Naive thymus-derived CD8-positive, alpha-beta T cell (primary cell): ENCODE results near the gene ASAP3. TPM values are rescaled to one million over a fixed set of nuclear protein-coding genes. Genes with fewer than 3 reads are reported as not detected.

ENCODE experiments used
- ATAC-seq, 2 donors: fragments of 150-1000 bp; cut with Tn5 transposase in 1 of 2; sonication (Bioruptor Pico), chemical (Tn5 transposase) in 1 of 2; 1 replicate in 1 of 2; 2 replicates in 1 of 2; pipeline ENCODE4 v1.10.0; 2021; ENCODE audit warnings: mild to moderate bottlenecking in 2 of 2, moderate library complexity in 2 of 2
- POLR2A ChIA-PET: fragments of 350-600 bp; sonication (Branson Sonifier 250); formaldehyde crosslinking; loops from one replicate; lab custom pipeline; 2021; ENCODE audit warnings: antibody characterized with exemption; lab: Charles Lee
- DNase-seq, 10 donors: peaks; one replicate each; pipeline versions ENCODE4 v3.0.0 to v3.0.0-alpha.2; 2020 to 2022
- H3K27ac Mint-ChIP-seq, 10 donors: one replicate each; pipeline ENCODE4 v1.8.0; 2020 to 2022; ENCODE audit warnings: mild to moderate bottlenecking in 10 of 10, mixed read lengths in 10 of 10, moderate library complexity in 4 of 10, inconsistent platforms in 1 of 10
- H3K27me3 Mint-ChIP-seq, 5 donors: one replicate each; pipeline ENCODE4 v1.8.0; 2021 to 2022; ENCODE audit warnings: mixed read lengths in 5 of 5
- H3K36me3 Mint-ChIP-seq, 3 donors: one replicate each; pipeline ENCODE4 v1.8.0; 2020 to 2022; ENCODE audit warnings: mixed read lengths in 3 of 3, mild to moderate bottlenecking in 2 of 3, inconsistent platforms in 1 of 3
- H3K4me1 Mint-ChIP-seq, 4 donors: one replicate each; pipeline ENCODE4 v1.8.0; 2021 to 2022; ENCODE audit warnings: mixed read lengths in 4 of 4
- H3K4me3 Mint-ChIP-seq, 10 donors: one replicate each; pipeline ENCODE4 v1.8.0; 2020 to 2022; ENCODE audit warnings: mild to moderate bottlenecking in 10 of 10, mixed read lengths in 10 of 10, moderate library complexity in 6 of 10, inconsistent platforms in 1 of 10
- H3K9me3 Mint-ChIP-seq, 9 donors: one replicate each; pipeline ENCODE4 v1.8.0; 2020 to 2022; ENCODE audit warnings: mixed read lengths in 9 of 9, mild to moderate bottlenecking in 3 of 9, inconsistent platforms in 1 of 9, moderate library complexity in 1 of 9
- polyA plus RNA-seq, 3 donors: library from polyadenylated mRNA; unstranded; fragments of 300-500 nt; fragmentation: Illumina TruSeq; gene quantifications; one replicate each; pipeline ENCODE4 v1.2.3, GENCODE V29; 2021
- total RNA-seq, 8 experiments: library from RNA in 2 of 8; stranded (reverse) in 2 of 8; gene quantifications; one replicate each; pipeline ENCODE4 v1.2.3 and lab custom pipeline; 2021 to 2026

ASAP3 gene
- total and polyA plus RNA-seq, 5 experiments from 2014 or later: 0.61 to 2.5 (median 1.2) TPM

GRCh38 chr1:23450894-23451293 is 33.1 kb downstream of the ASAP3 start:
- DNase-seq: no peak
- no peaks in the 10 kb centered on the region for H3K9me3 Mint-ChIP-seq
- peaks cover 0 to 8% (median 7%) of the 10 kb centered on the region in 5 donors for H3K27me3 Mint-ChIP-seq
- H3K27ac Mint-ChIP-seq: no peak overlapping the region
- POLR2A ChIA-PET: interaction anchor here (0.6 kb wide), 1 partner anchor 109 kb away, joined by 10 read pairs; no protein-coding TSS in a partner anchor
- peaks cover 14 to 20% (median 15%) of the 10 kb centered on the region in 4 donors for H3K4me1 Mint-ChIP-seq
- no peak for ATAC-seq
- no peak overlapping the region for H3K4me3 Mint-ChIP-seq
- H3K36me3 Mint-ChIP-seq: no peaks in the 10 kb centered on the region

GRCh38 chr1:23449958-23450357 is 34.0 kb downstream of the ASAP3 start:
- Mint-ChIP-seq H3K4me3 (no peak overlapping the region), H3K9me3 (no peaks in the 10 kb centered on the region), H3K4me1 (peaks cover 11 to 20% (median 14%) of the 10 kb centered on the region in 4 donors), H3K27me3 (peaks cover 0 to 4% (median 0%) of the 10 kb centered on the region in 5 donors), H3K36me3 (no peaks in the 10 kb centered on the region), H3K27ac (no peak overlapping the region)
- POLR2A ChIA-PET: no interaction called here
- ATAC-seq (no peak), DNase-seq (no peak)

GRCh38 chr1:23449306-23449705 is 34.7 kb downstream of the ASAP3 start:
- H3K9me3 Mint-ChIP-seq: no peaks in the 10 kb centered on the region
- POLR2A ChIA-PET: no interaction called here
- H3K27me3 Mint-ChIP-seq: no peaks in the 10 kb centered on the region
- no peaks in the 10 kb centered on the region for H3K36me3 Mint-ChIP-seq
- no peak overlapping the region for H3K4me3 Mint-ChIP-seq
- ATAC-seq (no peak), DNase-seq (no peak)
- no peak overlapping the region for H3K27ac Mint-ChIP-seq
- peaks cover 11 to 20% (median 14%) of the 10 kb centered on the region in 4 donors for H3K4me1 Mint-ChIP-seq

- Mint-ChIP-seq H3K27me3 (no peaks in the 10 kb centered on the region), H3K4me1 (peaks cover 11 to 20% (median 14%) of the 10 kb centered on the region in 4 donors), H3K4me3 (no peak overlapping the region), H3K27ac (no peak overlapping the region), H3K36me3 (no peaks in the 10 kb centered on the region), H3K9me3 (no peaks in the 10 kb centered on the region)
- POLR2A ChIA-PET: no interaction called here
- DNase-seq: no peak
- no peak for ATAC-seq
These were observed 35.1 kb downstream of the ASAP3 start for GRCh38 chr1:23448846-23449245.

GRCh38 chr1:23446661-23447310 is 37.2 kb downstream of the ASAP3 start:
- POLR2A ChIA-PET: interaction anchor here (1.5 kb wide), 1 partner anchor 25 kb away, joined by 4 read pairs; no protein-coding TSS in a partner anchor

GRCh38 chr1:23444596-23445390 is 39.2 kb downstream of the ASAP3 start:
- Mint-ChIP-seq H3K27me3 (peaks cover 0 to 2% (median 0%) of the 10 kb centered on the region in 5 donors), H3K4me3 (no peak overlapping the region), H3K36me3 (no peaks in the 10 kb centered on the region), H3K9me3 (no peaks in the 10 kb centered on the region), H3K27ac (peak overlapping the region in 1 of 10 donors; percentile 19), H3K4me1 (no peaks in the 10 kb centered on the region)
- POLR2A ChIA-PET: interaction anchor here (0.6 kb wide), 1 partner anchor 96 kb away, joined by 3 read pairs; no protein-coding TSS in a partner anchor
- DNase-seq: no peak
- ATAC-seq: no peak

More at GRCh38 chr1:23446661-23447310, 37.2 kb downstream of the ASAP3 start:
- no peaks in the 10 kb centered on the region for H3K9me3 Mint-ChIP-seq
- peaks cover 0 to 2% (median 0%) of the 10 kb centered on the region in 5 donors for H3K27me3 Mint-ChIP-seq
- ATAC-seq: no peak
- DNase-seq: no peak
- no peak overlapping the region for H3K27ac Mint-ChIP-seq
- peaks cover 2 to 5% (median 5%) of the 10 kb centered on the region in 4 donors for H3K4me1 Mint-ChIP-seq
- no peak overlapping the region for H3K4me3 Mint-ChIP-seq
- H3K36me3 Mint-ChIP-seq: no peaks in the 10 kb centered on the region

- ATAC-seq: no peak
- POLR2A ChIA-PET: interaction anchor here (0.6 kb wide), 1 partner anchor 96 kb away, joined by 3 read pairs; no protein-coding TSS in a partner anchor
- H3K4me3 Mint-ChIP-seq: no peak overlapping the region
These were observed 39.9 kb downstream of the ASAP3 start for GRCh38 chr1:23444104-23444533.

DNA sequence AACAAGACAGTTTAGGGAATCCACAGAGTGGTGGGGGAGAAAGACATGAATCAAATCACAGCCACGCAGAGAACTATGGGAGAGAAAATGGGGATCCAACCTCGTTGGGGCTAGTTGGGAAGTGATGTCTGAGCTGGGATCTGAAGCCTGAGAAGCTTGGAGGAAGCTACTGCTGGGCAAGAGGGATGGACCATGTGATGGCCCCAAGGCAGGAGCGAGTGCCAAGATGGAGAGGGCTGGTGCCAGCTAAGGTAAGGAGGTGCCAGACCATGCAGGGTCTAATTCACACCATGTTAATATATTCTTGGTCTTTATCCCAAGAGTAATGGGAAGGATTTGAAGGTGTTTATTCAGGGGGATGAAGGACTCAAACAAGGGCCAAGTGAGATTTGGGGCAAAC is 41.2 kb downstream of the ASAP3 start:
- no peaks in the 10 kb centered on the region for H3K9me3 Mint-ChIP-seq
- DNase-seq (no peak), ATAC-seq (no peak)
- POLR2A ChIA-PET: interaction anchor here (0.8 kb wide), 1 partner anchor 98 kb away, joined by 3 read pairs; the partner anchor contains the start of gene HNRNPR
- peak overlapping the region in 1 of 10 donors; percentile 17 for H3K27ac Mint-ChIP-seq
- no peaks in the 10 kb centered on the region for H3K36me3 Mint-ChIP-seq
- H3K4me1 Mint-ChIP-seq: peaks cover 0 to 2% (median 0%) of the 10 kb centered on the region in 4 donors
- peaks cover 0 to 5% (median 0%) of the 10 kb centered on the region in 5 donors for H3K27me3 Mint-ChIP-seq
- no peak overlapping the region for H3K4me3 Mint-ChIP-seq

More at GRCh38 chr1:23444104-23444533, 39.9 kb downstream of the ASAP3 start:
- Mint-ChIP-seq H3K4me1 (no peaks in the 10 kb centered on the region), H3K36me3 (no peaks in the 10 kb centered on the region), H3K27ac (no peak overlapping the region), H3K9me3 (no peaks in the 10 kb centered on the region), H3K27me3 (peaks cover 0 to 2% (median 0%) of the 10 kb centered on the region in 5 donors)
- DNase-seq: no peak

- Mint-ChIP-seq H3K27me3 (peaks cover 0 to 5% (median 0%) of the 10 kb centered on the region in 5 donors), H3K27ac (no peak overlapping the region), H3K4me1 (peaks cover 0 to 3% (median 0%) of the 10 kb centered on the region in 4 donors), H3K36me3 (no peaks in the 10 kb centered on the region), H3K4me3 (no peak overlapping the region), H3K9me3 (no peaks in the 10 kb centered on the region)
- POLR2A ChIA-PET: no interaction called here
- DNase-seq: no peak
- no peak for ATAC-seq
These were observed 42.4 kb downstream of the ASAP3 start for GRCh38 chr1:23441446-23442148.

DNA sequence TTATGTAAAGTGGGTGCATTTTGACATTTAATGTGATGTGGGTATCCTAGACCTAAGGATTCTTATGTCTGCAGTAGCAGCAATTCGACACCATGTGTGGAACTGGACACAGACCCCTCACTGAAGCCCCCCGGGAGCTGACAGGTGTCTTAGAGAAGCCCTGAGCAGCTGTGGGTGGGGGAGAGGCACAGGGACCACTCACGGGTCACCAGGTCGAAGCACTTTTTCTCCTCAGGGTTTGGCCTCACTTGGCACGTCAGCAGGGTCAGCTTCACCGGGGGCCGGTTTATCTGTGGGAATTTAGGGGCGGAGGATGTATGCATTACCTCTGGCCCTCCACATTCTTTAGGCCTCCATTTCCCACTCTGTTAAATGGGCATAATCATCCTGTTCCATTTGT is 45.4 kb downstream of the ASAP3 start:
- Mint-ChIP-seq H3K9me3 (no peaks in the 10 kb centered on the region), H3K27me3 (peaks cover 0 to 5% (median 0%) of the 10 kb centered on the region in 5 donors), H3K4me3 (no peak overlapping the region), H3K27ac (peak overlapping the region in 1 of 10 donors; percentile 53), H3K4me1 (peaks cover 0 to 5% (median 0%) of the 10 kb centered on the region in 4 donors), H3K36me3 (no peaks in the 10 kb centered on the region)
- DNase-seq (no peak), ATAC-seq (no peak)
- POLR2A ChIA-PET: no interaction called here

DNA sequence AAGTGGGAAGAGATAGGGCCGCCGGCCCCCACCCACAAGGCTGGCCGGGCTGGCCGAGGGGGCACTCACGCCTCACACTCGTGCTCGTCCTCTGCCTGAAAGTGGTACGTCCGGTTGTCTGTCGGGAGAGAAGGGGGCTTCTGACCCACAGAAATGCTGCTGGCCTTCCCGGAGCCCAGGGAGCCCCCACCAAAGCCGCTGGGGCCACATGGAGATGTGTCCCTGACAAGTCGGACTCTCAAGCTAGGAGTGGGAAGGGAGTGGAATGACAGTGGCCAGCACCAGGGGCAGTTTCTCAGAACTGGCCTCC is 46.7 kb downstream of the ASAP3 start:
- no peak overlapping the region for H3K27ac Mint-ChIP-seq
- peaks cover 0 to 3% (median 0%) of the 10 kb centered on the region in 5 donors for H3K27me3 Mint-ChIP-seq
- no peak overlapping the region for H3K4me3 Mint-ChIP-seq
- H3K36me3 Mint-ChIP-seq: no peaks in the 10 kb centered on the region
- H3K9me3 Mint-ChIP-seq: no peaks in the 10 kb centered on the region
- DNase-seq: no peak
- POLR2A ChIA-PET: interaction anchor here (0.5 to 1.5 kb wide), 3 partner anchors 12 to 213 kb away, joined by 3 to 6 read pairs (median 5); partner anchors contain the start of gene HNRNPR
- no peak for ATAC-seq
- peaks cover 0 to 5% (median 0%) of the 10 kb centered on the region in 4 donors for H3K4me1 Mint-ChIP-seq
